Mammary epithelial cell (primary cell): ENCODE measurements around the gene ZFYVE16.

Experiments used
- CTCF ChIP-seq, 2 donors: IDR thresholded peaks in 1 of 2; conservative IDR thresholded peaks in 1 of 2; 2 replicates each; pipeline ENCODE4 v1.5.1; 2011 to 2012; ENCODE audit warnings: inconsistent platforms in 2 of 2, low read length in 2 of 2, mild to moderate bottlenecking in 2 of 2, control low read depth in 1 of 2, low read depth in 1 of 2; ENCODE audit not compliant: insufficient read depth in 1 of 2; ENCODE audit errors: extremely low read depth in 1 of 2
- EZH2 ChIP-seq: IDR thresholded peaks from 2 replicates; pipeline ENCODE4 v1.6.1; 2012; ENCODE audit warnings: low read length, inconsistent platforms, borderline replicate concordance

- TF ChIP-seq CTCF (conservative IDR thresholded peaks at IDR 0.05 in 1 of 2, IDR thresholded peaks at IDR 0.05 in 1 of 2; ENCODE audit: extremely low read depth in 1 of 2, insufficient read depth in 1 of 2, low read depth in 1 of 2, low read length in 2 of 2) = no peak
- no peak for TF ChIP-seq EZH2
Measured at GRCh38 chr5:80502800-80503199, 94.9 kb downstream of the ZFYVE16 start.
